Measurements from ENCODE around the gene CAPN9.
"Not testable (repeated sequence)": the region's sequence is repeated elsewhere in the genome, so short reads cannot be mapped to it uniquely, and the experiment has no call there.

Gene CAPN9

DNA sequence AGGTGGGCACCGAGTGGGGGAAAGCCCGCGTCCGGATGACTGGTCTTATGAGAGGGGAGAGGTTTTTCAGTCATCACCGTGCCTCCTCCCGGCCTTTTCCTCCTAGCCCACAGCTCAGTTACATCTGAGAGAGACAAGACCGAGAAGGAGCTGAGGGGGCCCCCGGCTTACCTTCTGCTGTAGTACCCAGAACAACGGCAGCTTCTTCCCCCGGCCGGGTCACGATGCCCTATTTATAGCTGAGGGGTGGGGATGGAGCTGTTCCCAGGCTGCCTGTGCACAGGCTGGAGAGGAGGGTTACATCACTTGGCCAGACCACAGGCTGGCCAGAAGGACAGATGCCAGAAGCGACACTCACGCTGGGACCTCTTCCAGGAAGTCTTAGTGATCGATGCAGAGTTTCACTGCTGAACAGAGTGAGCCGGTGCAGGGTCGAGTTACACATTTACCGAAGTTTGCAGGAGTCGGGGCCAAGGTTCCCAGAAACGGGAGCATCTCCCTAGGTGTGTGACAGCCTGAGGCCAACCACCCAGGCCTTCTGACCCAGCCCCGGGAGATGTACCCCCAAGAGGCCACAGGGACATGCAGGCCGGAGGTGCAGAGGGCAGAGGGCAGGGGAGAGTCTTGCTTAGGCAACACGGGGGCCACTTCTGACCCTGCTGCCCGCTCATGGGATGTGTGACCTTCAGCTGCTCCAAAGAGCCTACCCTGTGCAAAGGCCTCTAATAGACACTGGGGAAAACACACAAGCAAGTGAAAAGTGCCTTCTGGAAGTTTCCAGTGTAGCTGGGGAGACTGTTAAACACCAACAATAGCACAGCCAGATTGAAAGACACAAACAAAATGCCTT, 33.0 kb upstream of the CAPN9 start, which contains the start of gene AGT (continued):
- TF ChIP-seq BACH2 (CRISPR knock-in tag; IDR thresholded peaks at IDR 0.05; ENCODE audit: borderline replicate concordance) (no peak), ZC3H10 (CRISPR knock-in tag; IDR thresholded peaks at IDR 0.05) (no peak), ZNF565 (CRISPR knock-in tag; conservative IDR thresholded peaks at IDR 0.05; ENCODE audit: low read depth) (no peak), ZNF70 (CRISPR knock-in tag; IDR thresholded peaks at IDR 0.05) (no peak), ARNTL (CRISPR knock-in tag; IDR thresholded peaks at IDR 0.05; ENCODE audit: borderline replicate concordance, low read depth) (no peak), GLIS3 (CRISPR knock-in tag; IDR thresholded peaks at IDR 0.05) (no peak), CSDC2 (CRISPR knock-in tag; IDR thresholded peaks at IDR 0.05) (no peak), ZNF8 (CRISPR knock-in tag; IDR thresholded peaks at IDR 0.05) (no peak)

DNA sequence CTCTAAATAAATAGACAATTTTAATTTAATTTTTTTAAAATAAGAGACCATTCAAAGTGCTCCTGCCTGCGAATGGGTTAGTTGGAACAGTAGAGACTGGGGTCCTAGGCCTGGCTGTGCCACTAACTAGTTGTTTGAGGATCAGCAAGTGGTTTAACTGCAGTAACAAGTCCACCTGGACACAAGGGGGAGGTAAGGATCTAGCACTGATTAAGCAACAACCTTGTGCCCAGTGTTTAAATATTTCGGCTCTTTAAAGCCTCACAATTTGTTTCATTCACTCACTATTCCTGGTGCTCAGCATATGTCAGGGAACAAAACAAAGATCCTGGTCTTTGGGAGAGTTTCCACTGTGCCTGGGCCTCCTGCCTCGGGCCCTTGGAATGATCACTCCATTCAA, 31.7 kb upstream of the CAPN9 start:
- TF ChIP-seq, protein P1, sequence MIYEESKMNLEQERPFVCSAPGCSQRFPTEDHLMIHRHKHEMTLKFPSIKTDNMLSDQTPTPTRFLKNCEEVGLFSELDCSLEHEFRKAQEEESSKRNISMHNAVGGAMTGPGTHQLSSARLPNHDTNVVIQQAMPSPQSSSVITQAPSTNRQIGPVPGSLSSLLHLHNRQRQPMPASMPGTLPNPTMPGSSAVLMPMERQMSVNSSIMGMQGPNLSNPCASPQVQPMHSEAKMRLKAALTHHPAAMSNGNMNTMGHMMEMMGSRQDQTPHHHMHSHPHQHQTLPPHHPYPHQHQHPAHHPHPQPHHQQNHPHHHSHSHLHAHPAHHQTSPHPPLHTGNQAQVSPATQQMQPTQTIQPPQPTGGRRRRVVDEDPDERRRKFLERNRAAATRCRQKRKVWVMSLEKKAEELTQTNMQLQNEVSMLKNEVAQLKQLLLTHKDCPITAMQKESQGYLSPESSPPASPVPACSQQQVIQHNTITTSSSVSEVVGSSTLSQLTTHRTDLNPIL (CRISPR knock-in tag; IDR thresholded peaks at IDR 0.05; ENCODE audit: low read depth), result no peak
- TF ChIP-seq, protein P2, sequence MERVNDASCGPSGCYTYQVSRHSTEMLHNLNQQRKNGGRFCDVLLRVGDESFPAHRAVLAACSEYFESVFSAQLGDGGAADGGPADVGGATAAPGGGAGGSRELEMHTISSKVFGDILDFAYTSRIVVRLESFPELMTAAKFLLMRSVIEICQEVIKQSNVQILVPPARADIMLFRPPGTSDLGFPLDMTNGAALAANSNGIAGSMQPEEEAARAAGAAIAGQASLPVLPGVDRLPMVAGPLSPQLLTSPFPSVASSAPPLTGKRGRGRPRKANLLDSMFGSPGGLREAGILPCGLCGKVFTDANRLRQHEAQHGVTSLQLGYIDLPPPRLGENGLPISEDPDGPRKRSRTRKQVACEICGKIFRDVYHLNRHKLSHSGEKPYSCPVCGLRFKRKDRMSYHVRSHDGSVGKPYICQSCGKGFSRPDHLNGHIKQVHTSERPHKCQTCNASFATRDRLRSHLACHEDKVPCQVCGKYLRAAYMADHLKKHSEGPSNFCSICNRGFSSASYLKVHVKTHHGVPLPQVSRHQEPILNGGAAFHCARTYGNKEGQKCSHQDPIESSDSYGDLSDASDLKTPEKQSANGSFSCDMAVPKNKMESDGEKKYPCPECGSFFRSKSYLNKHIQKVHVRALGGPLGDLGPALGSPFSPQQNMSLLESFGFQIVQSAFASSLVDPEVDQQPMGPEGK (CRISPR knock-in tag; IDR thresholded peaks at IDR 0.05; ENCODE audit: borderline replicate concordance), result no peak
- TF ChIP-seq TCF4 (CRISPR knock-in tag; IDR thresholded peaks at IDR 0.05; ENCODE audit: borderline replicate concordance) (no peak), ZNF70 (CRISPR knock-in tag; IDR thresholded peaks at IDR 0.05) (no peak), ZFP3 (CRISPR knock-in tag; IDR thresholded peaks at IDR 0.05) (no peak), PPARA (CRISPR knock-in tag; IDR thresholded peaks at IDR 0.05; ENCODE audit: borderline replicate concordance) (no peak), OSR1 (CRISPR knock-in tag; IDR thresholded peaks at IDR 0.05) (no peak), ZFP30 (CRISPR knock-in tag; IDR thresholded peaks at IDR 0.05) (no peak)
- TF ChIP-seq, protein P3, sequence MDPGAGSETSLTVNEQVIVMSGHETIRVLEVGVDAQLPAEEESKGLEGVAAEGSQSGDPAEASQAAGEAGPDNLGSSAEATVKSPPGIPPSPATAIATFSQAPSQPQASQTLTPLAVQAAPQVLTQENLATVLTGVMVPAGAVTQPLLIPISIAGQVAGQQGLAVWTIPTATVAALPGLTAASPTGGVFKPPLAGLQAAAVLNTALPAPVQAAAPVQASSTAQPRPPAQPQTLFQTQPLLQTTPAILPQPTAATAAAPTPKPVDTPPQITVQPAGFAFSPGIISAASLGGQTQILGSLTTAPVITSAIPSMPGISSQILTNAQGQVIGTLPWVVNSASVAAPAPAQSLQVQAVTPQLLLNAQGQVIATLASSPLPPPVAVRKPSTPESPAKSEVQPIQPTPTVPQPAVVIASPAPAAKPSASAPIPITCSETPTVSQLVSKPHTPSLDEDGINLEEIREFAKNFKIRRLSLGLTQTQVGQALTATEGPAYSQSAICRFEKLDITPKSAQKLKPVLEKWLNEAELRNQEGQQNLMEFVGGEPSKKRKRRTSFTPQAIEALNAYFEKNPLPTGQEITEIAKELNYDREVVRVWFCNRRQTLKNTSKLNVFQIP (CRISPR knock-in tag; IDR thresholded peaks at IDR 0.05; ENCODE audit: borderline replicate concordance, low read depth), result no peak
- ATAC-seq, result no peak

DNA sequence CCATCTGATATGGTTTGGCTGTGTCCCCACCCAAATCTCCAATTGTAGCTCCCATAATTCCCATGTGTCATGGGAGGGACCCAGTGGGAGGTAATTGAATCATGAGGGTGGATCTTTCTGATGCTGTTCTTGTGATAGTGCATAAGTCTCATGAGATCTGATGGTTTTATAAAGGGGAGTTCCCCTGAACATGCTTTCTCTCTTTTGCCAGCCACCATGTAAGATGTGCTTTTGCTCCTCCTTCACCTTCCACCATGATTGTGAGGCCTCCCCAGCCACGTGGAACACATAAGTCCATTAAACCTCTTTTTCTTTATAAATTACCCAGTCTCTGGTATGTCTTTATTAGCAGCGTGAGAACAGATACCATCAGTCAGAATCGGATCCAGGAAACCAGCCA, 30.7 kb upstream of the CAPN9 start:
- ATAC-seq, result not testable (repeated sequence)

DNA sequence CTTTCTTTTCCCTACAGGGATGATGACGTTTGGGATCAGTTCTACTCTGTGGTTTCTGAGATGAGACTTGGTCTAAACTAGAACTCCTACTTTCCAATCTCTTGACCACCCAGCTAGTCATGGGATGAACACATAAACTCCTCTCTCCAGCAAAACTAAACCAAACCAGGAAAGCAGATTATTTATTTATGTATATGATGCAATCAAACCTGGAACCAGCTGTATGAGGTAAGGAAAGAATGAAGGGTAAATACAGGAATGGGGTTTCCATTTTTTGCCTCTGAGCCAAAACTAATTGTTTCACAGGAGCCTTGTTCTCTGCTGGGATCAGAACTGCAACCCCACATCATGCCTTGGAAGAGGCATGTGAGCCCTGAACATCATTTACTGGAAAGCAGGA, 29.9 kb upstream of the CAPN9 start:
- TF ChIP-seq ZNF8 (CRISPR knock-in tag; IDR thresholded peaks at IDR 0.05) (no peak), OSR1 (CRISPR knock-in tag; IDR thresholded peaks at IDR 0.05) (no peak), GLIS3 (CRISPR knock-in tag; IDR thresholded peaks at IDR 0.05) (no peak), ZFP30 (CRISPR knock-in tag; IDR thresholded peaks at IDR 0.05) (no peak)
- TF ChIP-seq, protein P4, sequence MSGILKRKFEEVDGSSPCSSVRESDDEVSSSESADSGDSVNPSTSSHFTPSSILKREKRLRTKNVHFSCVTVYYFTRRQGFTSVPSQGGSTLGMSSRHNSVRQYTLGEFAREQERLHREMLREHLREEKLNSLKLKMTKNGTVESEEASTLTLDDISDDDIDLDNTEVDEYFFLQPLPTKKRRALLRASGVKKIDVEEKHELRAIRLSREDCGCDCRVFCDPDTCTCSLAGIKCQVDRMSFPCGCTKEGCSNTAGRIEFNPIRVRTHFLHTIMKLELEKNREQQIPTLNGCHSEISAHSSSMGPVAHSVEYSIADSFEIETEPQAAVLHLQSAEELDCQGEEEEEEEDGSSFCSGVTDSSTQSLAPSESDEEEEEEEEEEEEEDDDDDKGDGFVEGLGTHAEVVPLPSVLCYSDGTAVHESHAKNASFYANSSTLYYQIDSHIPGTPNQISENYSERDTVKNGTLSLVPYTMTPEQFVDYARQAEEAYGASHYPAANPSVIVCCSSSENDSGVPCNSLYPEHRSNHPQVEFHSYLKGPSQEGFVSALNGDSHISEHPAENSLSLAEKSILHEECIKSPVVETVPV (CRISPR knock-in tag; IDR thresholded peaks at IDR 0.05), result no peak
- no peak for ATAC-seq

DNA sequence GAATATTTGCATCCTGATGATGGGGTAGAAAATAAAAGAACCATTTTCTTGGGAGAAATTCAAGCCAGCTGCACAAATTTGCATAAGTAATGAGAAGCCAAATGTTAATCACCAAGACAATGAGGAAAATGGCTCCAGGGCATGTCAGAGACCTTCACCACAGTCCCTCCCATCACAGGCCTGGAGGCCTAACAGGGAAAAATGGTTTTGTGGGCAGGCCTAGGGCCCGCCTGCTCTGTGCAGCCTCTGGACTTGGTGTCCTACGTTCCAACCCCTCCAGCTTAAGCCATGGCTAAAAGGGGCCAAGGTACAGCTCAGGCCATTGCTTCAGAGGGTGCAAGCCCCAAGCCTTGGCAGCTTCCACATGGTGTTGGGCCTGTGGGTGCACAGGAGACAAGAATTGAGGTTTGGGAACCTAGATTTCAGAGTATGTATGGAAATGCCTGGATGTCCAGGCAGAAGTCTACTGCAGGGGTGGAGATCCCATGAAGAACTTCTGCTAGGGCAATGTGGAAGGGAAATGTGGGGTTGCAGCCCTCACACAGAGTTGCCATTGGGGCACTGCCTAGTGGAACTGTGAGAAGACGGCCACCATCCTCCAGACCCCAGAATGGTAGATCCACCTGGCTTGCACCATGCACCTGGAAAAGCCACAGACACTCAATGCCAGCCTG, 25.2 kb upstream of the CAPN9 start:
- not testable (repeated sequence) for ATAC-seq
